Astrocyte of the spinal cord (primary cell): ENCODE measurements around the gene SOCS3.
A peak's percentile ranks its signal among the peaks of the same experiment; 100 is the strongest.

Experiments used
- DNase-seq: peaks from one replicate; pipeline ENCODE4 v3.0.0; 2011; ENCODE audit warnings: low read depth, low spot score
- H3K4me3 ChIP-seq: 2 replicates; pipeline ENCODE4 v1.5.1; 2011; ENCODE audit warnings: low read depth, mild to moderate bottlenecking, low read length, moderate library complexity
- in situ Hi-C: cut with HindIII; loops from 2 replicates; pipeline ENCODE4 v1.10.0; 2017; ENCODE audit warnings: low sequenced_read_pairs
- TF ChIP-seq, protein P1 (sequence below): IDR thresholded peaks from 2 replicates; pipeline ENCODE4 v1.5.1; 2012; ENCODE audit warnings: low read depth, mild to moderate bottlenecking, low read length, inconsistent platforms

Gene SOCS3

DNA sequence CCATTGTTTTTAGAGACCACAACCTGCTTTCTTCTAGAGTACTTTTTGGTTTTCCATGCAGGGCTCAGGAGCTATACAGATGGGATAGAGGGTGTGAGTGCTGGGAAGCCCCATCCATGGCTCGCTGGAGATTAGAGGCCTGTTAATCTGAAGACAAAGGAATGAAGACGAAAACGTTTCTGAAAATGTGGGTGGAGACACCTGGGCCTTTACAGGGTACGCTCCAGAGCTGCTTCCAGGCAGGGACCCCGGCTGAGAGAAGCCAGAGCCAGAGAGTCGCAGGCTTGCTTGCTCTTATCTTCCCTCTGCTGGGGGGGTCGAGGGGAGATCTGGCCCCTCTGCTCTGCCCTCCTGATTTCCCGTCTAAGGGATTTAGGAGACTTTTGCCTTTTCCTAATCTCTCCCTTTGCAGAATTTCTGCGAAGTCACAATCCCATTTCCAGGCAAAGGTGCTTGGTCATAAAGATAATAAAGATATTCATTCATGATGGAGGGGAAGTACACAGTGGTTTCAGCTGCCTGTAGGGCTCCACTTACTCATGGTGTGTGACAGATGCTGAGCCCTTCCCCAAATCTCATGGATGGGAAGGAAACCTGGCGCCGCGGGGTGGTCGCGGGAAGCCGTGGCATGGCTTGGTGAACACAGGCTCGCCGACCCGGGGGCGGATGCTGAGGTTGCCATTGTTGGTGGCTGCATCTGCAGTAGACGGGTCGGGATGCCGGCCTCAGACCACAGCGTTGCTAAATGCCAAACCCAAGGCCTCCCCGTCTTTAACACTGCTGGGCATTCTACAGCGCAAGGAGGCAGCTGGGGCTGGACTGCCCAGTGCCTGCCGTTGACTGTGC is 4.8 kb upstream of the SOCS3 start:
- no peak overlapping the region for H3K4me3 ChIP-seq
- TF ChIP-seq, protein P1, sequence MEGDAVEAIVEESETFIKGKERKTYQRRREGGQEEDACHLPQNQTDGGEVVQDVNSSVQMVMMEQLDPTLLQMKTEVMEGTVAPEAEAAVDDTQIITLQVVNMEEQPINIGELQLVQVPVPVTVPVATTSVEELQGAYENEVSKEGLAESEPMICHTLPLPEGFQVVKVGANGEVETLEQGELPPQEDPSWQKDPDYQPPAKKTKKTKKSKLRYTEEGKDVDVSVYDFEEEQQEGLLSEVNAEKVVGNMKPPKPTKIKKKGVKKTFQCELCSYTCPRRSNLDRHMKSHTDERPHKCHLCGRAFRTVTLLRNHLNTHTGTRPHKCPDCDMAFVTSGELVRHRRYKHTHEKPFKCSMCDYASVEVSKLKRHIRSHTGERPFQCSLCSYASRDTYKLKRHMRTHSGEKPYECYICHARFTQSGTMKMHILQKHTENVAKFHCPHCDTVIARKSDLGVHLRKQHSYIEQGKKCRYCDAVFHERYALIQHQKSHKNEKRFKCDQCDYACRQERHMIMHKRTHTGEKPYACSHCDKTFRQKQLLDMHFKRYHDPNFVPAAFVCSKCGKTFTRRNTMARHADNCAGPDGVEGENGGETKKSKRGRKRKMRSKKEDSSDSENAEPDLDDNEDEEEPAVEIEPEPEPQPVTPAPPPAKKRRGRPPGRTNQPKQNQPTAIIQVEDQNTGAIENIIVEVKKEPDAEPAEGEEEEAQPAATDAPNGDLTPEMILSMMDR: no peak
- DNase-seq: peak; percentile 24
- in situ Hi-C loops: no loop called here

DNA sequence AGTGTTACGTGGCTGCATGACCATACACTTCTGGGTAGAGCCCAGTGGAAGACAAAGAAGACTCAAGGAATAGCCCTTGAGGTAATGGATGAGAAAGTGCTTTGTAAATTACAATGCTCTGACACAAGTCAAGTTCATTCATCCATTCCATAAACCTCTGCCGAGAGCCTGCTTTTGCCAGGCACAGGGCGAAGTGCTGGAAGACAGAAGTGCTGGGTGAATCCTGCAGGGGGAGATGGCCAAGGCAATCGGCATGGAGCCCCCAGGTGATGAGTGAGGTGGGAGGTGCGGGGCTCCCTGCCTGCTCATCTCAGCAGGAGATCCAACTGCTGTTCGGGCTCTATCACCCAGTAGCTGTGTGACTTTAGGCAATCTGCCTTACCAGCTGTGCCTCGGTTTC is 2.8 kb upstream of the SOCS3 start:
- no peak overlapping the region for H3K4me3 ChIP-seq
- in situ Hi-C loops: no loop called here
- TF ChIP-seq, protein P1: peak; percentile 15
- DNase-seq: no peak

DNA sequence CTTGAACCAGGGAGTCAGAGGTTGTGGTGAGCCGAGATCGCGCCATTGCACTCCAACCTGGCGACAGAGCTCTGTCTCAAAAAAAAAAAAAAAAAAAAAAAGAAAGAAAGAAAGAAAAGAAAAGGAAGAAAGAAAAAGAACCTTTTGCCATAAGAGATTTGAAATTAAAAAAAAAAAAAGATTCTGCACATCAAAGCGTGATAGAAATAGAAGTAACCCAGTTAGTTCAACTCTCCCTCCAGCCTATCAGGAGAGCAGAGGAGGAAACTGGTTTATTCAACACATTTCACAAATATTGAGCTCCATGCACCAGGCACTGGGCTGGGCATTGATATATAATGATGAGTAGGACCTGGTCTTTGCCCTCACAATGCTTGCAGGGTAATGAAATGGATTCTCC is 2.4 kb upstream of the SOCS3 start:
- in situ Hi-C loops: no loop called here
- DNase-seq: no peak
- TF ChIP-seq, protein P1: no peak
- no peak overlapping the region for H3K4me3 ChIP-seq

DNA sequence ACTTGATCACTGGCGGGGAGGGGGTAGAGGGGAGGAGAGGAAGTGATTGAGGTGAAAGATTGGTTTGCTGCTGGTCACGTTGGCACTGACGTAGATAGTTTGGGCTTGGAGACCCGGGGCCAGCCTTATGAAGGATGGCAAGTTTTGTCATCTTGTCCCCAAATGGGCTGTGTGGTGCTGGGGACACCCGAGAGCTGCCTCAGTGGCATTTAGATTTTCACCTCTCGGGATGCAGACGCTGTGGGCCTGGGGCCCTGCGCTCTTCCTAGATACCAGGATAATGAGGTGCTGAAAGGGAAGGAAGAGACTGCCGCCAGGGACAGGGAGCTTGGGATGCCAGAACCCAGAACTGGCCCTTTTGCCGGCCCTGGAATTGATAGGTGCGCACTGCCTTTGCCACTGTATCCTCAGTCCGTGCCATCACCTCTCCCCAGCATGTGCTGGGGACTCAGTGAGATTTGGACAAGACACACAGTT is 1.4 kb upstream of the SOCS3 start:
- H3K4me3 ChIP-seq: no peak overlapping the region
- TF ChIP-seq, protein P1: no peak

DNA sequence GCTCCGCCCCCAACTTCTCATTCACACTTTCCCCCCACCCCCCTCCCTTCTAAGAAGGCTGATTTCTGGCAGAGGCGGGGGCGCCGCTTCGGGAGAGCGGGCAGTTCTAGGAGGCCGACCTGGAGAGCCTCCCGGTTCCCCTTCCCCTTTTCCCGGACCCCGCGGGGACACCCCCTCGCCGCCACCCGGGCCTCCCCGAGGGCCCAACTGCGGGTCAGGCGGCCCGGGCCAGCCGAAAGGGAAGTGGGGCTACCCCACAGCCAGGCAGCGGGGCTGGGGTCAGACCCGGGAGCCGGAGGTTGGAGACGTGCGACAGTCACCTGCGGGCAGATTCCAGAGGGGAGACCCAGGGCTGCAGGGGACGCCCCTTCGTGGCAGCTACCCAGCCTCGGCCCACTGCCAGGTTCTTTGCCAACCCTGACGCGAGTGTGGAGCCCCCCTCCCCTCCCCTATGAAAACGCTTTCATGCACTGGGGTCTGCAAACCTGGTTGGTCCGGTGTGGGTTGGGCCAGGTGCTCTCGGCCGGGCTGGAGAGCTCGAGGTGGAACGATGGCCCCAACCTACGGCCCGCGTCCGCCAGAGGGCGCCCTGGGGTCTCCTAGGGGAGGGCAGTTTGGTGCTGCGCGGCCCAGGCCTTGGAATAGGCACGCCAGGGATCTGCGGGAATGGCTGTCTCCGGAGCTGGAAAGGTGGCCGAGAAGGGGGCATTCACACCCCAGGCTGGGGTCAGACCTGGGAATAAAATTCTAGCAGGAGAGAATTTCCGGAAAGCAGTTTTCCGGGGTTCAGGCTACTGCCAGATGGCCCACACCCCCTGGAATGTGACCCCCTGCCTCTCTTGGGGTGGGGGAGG is 721 bp upstream of the SOCS3 start:
- peak overlapping the region; percentile 45 for H3K4me3 ChIP-seq
- DNase-seq: peak; percentile 85
- in situ Hi-C loops: no loop called here
- TF ChIP-seq, protein P1: peak; percentile 96

More for the DNA sequence above, 1.4 kb upstream of the SOCS3 start:
- in situ Hi-C loops: no loop called here
- no peak for DNase-seq

DNA sequence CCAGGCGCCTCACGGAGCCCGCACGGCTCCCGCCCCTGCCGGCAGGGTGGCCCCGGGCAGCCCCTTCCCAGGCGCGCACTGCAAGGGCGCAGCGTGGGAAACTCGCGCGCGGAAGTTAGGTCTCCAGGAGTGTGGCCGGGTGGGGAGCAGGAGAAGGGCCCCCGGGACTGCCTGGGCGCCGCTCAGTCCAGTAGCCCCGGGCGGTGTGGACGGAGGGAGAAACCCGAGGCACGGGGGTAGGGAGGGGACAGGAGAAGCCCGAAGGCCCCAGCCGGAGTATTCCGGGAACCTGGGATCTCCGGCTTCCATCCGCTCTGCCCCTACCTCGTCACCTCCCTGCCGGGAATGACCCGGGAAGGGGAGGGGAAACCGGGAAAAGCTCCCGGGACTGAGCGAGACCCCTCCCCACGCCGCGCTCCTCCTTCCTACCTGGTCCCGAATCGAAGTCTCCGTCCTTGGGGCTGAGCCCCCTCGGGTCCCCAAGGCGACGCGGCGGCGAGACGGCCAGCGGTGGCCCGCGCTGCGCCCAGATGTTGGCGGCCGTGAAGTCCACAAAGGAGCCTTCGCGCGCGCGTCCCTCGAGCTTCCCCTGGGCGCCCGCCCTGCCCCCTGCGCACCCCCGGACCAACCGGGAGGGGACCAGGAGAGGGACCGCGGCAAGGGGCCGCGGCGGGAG is 418 bp downstream of the SOCS3 start:
- peak; percentile 68 for DNase-seq
- peak overlapping the region; percentile 92 for H3K4me3 ChIP-seq
- in situ Hi-C loops: no loop called here
- TF ChIP-seq, protein P1: no peak
